ENCODE measurements around the gene IFNL1.

IFNL1 gene

DNA sequence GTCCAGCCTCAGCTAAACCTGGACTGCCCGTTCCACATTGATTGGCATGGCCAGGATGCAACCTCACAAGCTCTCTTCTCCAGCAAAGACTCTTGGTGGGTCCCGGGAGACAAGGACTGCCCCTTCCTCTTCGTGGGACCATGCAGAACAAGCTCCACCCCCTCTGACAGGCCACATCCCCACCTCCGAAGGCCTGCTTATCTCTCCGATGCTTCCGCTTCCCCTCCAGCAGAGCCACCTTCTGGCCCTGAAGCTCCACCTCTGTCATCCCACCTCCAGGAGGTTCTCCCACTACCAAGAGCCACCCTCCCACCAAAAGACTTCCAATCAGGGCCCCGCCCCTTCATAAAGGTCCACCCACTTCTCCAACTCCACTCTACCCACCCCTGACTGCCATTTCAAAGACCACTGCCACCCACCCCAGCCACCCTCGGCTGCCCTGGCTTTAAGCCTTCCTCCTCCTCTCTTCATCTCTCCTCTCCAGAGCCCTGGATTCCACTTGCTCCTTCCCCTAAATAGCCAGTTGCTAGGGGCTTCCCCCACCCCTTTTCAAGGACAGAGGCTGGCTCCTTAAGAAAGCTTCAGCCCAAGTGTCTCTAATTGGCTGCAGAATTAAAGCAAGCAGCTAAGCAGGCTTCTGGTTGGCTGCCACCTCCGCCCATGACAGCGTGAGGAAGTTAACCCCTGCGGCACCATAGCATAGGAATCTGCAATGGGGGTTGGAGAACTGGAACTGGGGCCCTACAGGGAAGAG is 14.5 kb downstream of the IFNL1 start:
- TF ChIP-seq, protein P1, sequence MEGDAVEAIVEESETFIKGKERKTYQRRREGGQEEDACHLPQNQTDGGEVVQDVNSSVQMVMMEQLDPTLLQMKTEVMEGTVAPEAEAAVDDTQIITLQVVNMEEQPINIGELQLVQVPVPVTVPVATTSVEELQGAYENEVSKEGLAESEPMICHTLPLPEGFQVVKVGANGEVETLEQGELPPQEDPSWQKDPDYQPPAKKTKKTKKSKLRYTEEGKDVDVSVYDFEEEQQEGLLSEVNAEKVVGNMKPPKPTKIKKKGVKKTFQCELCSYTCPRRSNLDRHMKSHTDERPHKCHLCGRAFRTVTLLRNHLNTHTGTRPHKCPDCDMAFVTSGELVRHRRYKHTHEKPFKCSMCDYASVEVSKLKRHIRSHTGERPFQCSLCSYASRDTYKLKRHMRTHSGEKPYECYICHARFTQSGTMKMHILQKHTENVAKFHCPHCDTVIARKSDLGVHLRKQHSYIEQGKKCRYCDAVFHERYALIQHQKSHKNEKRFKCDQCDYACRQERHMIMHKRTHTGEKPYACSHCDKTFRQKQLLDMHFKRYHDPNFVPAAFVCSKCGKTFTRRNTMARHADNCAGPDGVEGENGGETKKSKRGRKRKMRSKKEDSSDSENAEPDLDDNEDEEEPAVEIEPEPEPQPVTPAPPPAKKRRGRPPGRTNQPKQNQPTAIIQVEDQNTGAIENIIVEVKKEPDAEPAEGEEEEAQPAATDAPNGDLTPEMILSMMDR (IDR thresholded peaks at IDR 0.05; ENCODE audit: borderline replicate concordance, insufficient read depth, low read depth, low read length): no peak
- H3K4me3 ChIP-seq (ENCODE audit: low read depth, low read length): no peak overlapping the region

GRCh38 chr19:39314016-39314728 is 18.0 kb downstream of the IFNL1 start:
- no peak overlapping the region for H3K4me3 ChIP-seq (ENCODE audit: low read depth, low read length)
- TF ChIP-seq, protein P1 (IDR thresholded peaks at IDR 0.05; ENCODE audit: borderline replicate concordance, insufficient read depth, low read depth, low read length): no peak

DNA sequence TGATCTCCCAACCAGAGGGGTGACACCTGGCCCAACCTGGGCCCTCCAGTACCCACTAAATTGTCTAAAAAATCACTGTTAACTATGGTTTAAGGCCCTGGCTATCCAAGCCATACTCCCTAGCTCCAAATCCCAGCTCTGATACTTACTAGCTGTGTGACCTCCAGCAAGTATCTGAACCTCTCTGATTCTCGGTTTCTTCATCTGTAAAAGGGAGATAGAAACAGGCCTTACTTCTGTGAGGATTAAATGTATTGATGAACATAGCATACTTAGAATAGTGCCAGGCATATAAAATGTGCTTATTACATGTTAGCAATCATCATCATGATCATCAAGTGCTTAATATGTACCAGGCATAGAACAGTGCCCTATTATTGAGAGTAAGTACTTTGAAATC is 19.7 kb downstream of the IFNL1 start:
- H3K4me3 ChIP-seq (ENCODE audit: low read depth, low read length): no peak overlapping the region
- TF ChIP-seq, protein P1 (IDR thresholded peaks at IDR 0.05; ENCODE audit: borderline replicate concordance, insufficient read depth, low read depth, low read length): no peak

DNA sequence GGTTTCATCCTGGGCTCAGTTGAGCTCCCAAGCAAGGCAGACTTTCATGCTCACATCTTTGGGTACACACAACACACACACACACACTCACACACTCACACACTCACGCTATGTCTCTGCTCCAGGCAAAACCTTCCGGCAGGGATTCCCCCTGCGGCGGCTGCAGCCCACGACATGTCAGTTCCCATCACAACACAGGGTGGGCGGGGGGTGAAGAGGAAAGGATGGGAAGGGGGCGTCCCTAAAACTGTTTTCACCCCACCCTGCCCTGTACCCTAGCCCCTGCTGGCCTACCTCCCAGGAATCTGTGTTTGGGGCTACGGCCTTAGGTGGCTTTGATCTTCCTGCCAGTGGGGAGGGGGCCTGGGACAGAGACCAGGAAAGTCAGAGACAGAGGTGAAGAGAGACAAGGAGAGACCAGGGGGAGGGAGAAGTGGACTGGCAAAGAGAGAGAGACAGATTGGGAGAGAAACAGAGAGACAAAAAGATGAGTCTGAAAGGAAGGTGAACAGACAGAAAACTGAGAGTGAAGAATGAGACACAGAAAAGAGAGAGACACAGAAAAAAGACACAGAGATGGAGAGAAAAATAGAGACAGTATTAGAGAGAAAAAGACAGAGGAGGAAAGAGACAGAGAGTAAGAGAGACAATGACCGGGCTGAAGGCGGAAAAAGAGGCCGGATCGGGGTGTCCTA is 20.6 kb downstream of the IFNL1 start:
- H3K4me3 ChIP-seq (ENCODE audit: low read depth, low read length): no peak overlapping the region
- TF ChIP-seq, protein P1 (IDR thresholded peaks at IDR 0.05; ENCODE audit: borderline replicate concordance, insufficient read depth, low read depth, low read length): no peak

GRCh38 chr19:39317476-39317875 is 21.3 kb downstream of the IFNL1 start:
- TF ChIP-seq, protein P1 (IDR thresholded peaks at IDR 0.05; ENCODE audit: borderline replicate concordance, insufficient read depth, low read depth, low read length): no peak
- H3K4me3 ChIP-seq (ENCODE audit: low read depth, low read length): no peak overlapping the region

DNA sequence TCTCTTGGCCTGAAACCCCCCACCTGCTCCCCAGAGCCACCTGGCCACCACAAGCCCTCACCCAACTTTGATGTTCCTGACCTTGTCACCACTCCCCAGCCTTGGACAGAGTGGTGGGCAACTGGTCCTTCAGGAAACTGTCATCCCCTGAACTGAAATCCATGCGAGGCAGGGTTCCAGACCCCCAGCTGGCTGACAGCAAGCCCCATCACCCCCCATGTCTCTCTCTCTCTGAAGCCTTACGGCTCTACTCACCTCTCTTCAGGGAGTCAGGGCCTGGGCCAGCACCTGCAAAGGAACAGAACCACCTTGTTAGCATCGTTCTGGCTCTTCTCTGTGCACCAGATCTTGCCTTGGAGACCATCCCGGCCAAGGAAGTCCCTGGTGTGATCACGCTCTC is 21.9 kb downstream of the IFNL1 start:
- H3K4me3 ChIP-seq (ENCODE audit: low read depth, low read length): no peak overlapping the region
- TF ChIP-seq, protein P1 (IDR thresholded peaks at IDR 0.05; ENCODE audit: borderline replicate concordance, insufficient read depth, low read depth, low read length): no peak
